ENCODE measurements around the gene BIRC2.
A peak's percentile ranks its signal among the peaks of the same experiment; 100 is the strongest.

BIRC2 gene

DNA sequence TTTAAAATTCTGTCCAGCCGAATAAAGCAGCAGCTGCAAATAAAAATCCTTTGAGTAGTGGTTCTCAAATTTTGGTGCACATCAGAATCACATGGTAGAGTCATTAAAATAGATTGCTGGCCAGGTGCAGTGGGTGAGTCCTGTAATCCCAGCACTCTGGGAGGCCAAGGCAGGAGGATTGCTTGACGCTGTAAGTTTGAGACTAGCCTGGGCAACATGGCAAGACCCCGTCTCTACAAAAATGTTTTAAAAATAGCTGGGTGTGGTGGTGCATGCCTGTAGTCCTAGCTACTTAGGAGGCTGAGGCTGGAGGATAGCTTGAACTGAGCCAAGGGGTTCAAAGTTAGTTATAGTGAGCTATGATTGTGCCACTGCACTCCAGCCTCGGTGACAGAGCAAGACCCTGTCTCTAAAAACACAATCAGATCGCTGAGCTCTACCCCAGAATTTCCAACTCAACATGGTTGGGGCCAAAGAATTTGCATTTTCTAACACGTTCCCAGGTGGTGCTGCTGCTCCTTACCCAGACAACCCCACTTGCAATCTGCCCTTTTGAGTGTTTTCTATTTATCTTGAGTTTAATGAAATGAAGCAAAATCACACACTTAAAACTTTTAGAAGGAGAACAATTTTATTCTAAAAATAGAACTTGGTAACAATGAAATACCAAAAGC lies 48.8 kb downstream of the BIRC2 start:
- no peak overlapping the region for H3K4me3 ChIP-seq (ENCODE audit: low read depth, low read length)
- no peak for DNase-seq (ENCODE audit: low read depth)

DNA sequence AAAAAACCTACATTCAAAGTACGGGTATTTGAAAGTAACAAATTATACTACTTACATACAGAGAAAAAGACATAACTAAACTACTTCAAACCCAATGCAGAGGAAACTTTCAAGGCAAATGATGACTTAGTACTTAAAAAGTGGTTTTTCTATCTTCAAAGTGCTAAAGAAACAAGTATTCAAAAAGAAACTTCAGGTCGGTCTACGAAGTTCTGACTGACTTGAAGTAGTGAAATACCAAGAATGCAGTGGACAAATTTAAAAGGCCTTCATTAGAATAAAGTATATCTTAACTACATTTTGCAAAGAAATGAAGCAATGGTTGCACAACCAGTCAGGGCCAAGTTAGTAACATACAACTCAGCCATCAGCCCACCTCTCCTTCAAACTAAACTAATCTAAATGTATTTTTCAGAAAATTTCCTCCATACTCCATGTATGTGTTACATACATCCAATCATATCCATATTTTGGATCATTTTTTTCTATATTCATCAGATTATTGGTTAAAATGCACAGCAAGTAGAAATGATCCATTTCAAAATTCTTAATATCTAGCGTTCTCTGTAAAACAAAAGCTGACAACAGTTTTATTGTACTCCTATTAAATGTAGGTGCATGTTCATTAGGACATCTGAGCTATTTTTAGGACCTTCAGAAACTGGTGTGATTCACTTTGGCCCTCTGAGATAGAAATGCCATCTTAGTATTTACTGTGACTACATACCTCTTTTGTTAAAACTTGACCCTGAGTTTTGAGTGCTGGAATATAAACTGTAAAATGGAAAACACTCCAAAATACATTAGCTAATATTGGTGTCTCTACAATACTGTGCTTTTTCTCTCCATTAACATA lies 49.9 kb downstream of the BIRC2 start:
- no peak for DNase-seq (ENCODE audit: low read depth)

DNA sequence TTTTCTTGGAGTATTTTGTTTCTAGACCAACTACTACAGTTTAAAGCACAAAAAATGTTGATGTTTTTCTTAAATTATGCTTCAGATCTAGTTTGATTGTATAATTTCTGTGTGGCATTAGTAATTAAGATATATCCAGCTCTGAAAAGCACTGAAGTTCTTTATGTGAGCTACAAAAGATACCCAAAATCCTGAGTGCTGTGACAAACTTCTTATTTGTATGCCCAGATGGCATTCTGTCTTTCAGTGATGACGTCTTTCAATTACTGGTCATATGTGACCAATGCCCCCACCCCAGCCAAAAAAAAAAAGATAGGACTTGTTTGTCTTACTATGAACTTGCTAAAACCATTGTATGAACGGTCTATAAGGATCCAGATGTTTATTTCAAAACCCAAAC lies 51.3 kb downstream of the BIRC2 start:
- H3K4me3 ChIP-seq (ENCODE audit: low read depth, low read length): no peak overlapping the region
- no peak for DNase-seq (ENCODE audit: low read depth)

More for the DNA sequence above, 49.9 kb downstream of the BIRC2 start:
- no peak overlapping the region for H3K4me3 ChIP-seq (ENCODE audit: low read depth, low read length)

DNA sequence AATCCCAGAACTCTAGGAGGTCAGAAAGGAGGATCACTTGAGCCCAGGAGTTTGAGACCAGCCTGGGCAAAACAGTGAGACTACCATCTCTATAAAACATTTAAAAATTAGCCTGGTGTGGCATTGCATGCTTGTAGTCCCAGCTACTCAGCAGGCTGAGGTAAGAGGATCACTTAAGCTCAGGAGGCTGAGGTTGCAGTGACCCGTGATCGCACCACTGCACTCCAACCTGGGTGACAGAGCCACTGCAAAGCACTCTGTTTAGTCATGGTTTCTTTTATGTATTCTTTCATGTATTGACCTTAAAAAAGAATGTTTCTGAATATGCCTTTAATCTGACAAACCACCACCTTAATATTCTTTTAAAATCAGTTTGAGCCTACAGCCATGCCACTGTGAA lies 52.2 kb downstream of the BIRC2 start:
- no peak overlapping the region for H3K4me3 ChIP-seq (ENCODE audit: low read depth, low read length)
- DNase-seq (ENCODE audit: low read depth): no peak

DNA sequence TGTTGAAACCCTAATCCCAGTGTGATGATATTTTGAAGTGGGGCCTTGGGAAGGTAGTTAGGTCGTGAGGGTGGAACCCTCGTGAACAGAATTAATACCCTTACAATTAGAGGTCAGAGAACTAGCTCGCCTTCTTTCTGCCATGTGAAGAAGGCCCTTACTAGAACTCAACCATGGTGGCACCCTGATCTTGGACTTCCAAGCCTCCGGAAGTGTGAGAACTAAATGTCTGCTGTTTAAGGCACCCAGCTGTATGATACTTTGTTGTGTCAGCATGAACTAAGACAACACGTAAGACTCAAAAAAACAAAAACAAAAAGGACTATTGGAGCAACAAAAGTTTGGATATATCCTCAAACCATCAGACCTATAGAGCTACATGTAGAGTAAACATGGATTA lies 53.6 kb downstream of the BIRC2 start:
- DNase-seq (ENCODE audit: low read depth): no peak
- H3K4me3 ChIP-seq (ENCODE audit: low read depth, low read length): no peak overlapping the region

DNA sequence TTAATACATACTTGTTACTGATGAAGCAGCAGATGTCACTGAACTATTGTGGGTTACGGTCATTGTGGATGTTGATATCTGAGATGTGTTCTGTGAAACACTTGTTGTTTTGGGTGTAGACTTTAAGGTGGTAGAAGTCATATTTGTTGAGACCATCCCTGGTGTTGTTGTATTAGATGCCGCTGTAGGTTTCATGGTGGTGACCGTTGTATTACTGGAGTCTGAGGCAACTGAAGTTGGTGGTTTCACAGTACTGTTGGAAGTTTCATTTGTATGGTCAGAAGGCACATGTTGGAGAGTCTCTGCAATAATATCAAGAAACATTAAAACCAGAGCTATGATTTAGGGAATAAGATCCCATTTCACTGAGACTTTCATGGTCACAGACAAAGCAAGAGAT lies 54.9 kb downstream of the BIRC2 start:
- no peak overlapping the region for H3K4me3 ChIP-seq (ENCODE audit: low read depth, low read length)
- no peak for DNase-seq (ENCODE audit: low read depth)

DNA sequence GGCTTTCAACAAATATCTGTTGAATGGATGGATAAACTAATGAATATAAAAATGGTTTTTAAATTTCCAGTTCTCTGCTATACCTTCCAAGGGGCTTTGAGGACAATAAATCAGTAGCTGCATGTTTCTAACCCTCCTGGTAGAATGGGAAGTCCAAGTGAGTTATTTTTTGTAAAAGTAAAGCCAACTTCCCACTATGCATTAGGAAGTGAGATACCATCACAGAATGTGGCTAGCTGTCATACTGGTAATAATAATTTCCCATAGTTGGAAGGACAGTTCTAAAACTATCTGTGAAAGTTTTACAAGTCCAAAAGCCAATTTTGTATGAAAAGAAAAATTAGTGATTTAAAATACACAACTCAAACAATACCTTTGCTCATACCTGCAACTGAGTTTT lies 55.5 kb downstream of the BIRC2 start:
- no peak for DNase-seq (ENCODE audit: low read depth)

DNA sequence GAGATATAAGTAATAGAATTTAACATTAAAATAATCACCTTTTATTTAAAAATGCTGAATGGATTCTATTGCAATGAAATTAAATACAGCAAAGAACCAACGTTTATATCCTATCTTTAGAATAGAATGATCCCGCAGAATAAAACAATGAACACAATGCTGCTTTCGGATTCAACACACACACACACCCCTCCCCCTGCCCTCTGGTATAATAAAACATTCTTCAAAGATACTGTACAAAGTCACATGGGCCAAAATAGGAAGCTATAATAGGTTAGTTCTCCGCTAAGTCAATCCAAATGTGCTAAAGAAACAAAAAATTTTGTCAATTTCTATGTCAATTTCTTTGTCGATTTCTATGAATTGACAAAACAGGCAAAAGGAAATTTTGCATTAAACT lies 58.5 kb downstream of the BIRC2 start:
- no peak for DNase-seq (ENCODE audit: low read depth)
- H3K4me3 ChIP-seq (ENCODE audit: low read depth, low read length): no peak overlapping the region

More for the DNA sequence above, 55.5 kb downstream of the BIRC2 start:
- no peak overlapping the region for H3K4me3 ChIP-seq (ENCODE audit: low read depth, low read length)

DNA sequence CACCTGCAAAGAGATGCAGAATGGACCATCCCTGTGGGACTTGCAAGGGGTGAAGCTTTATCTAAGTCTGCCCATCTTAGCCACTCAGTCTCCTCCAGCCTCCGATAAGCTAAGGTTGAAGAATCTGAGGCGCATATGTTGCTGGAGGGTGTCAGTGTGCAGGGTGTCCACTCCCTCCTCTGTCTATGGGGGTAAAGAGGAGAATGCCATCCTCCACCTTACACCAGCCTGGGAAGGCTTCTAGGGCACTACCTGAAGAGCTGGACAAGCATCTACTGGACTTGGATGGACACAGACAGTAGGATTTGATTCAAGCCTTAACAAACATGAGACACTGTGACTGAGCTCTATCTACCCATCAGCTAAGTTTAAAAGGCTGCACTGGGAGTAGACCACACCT lies 59.1 kb downstream of the BIRC2 start:
- no peak overlapping the region for H3K4me3 ChIP-seq (ENCODE audit: low read depth, low read length)
- no peak for DNase-seq (ENCODE audit: low read depth)

DNA sequence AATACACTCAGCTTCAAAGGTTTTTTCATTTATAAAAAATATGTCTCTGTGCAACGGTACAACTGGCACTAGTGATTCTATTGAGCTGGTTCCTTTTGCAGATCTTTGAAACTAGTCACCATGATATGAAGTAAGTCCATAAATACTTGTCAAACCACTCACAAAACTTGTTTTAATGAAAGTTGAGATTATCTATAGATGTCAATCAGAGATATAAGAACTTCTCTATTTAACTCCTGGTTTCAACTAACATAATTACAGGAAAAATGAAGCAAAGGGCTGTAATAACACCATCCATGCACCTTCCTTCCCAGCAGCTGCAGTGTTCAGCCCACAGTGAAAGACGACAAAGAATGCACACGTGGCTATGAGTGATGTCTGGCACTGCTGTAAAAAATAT lies 60.9 kb downstream of the BIRC2 start:
- H3K4me3 ChIP-seq (ENCODE audit: low read depth, low read length): no peak overlapping the region
- no peak for DNase-seq (ENCODE audit: low read depth)

DNA sequence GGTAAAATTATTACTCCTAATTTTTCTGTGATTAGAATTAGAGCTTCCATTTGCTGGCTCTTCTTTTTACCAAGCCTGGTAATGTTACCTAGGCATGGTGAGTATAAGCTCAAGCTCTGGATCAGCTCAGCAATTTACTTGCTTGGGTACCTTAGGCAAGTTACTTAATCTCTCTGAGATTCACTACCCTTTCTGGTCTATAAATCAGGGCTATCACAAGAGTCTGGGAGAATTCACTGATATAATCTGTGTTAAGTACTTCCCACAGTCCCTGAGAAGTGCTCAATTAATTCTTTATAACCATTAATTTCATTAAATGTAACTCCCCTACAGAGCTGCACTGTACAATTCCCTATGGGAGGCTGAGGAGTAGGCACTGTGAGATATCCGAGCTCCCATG lies 61.3 kb downstream of the BIRC2 start:
- H3K4me3 ChIP-seq (ENCODE audit: low read depth, low read length): no peak overlapping the region
- DNase-seq (ENCODE audit: low read depth): no peak

DNA sequence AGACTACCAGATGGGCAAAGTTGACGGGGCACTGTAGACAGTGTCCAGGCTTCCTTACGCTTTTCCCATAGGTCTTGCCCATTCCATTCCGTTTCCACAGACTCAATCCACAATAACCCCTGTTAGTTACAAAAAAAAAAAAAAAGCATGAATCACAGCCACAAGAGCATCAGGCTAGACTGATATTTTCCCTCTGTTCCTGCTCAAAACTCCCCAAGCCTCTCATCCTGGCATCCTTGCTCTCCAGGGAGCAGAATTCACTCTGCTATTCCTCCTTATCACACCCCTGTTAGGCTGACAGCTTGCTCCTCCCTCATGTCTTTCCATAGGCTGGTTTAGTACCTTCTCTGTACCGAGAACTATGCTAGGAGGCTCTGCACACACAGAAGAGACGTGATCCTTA lies 63.4 kb downstream of the BIRC2 start:
- DNase-seq (ENCODE audit: low read depth): peak; percentile 20
- H3K4me3 ChIP-seq (ENCODE audit: low read depth, low read length): no peak overlapping the region

DNA sequence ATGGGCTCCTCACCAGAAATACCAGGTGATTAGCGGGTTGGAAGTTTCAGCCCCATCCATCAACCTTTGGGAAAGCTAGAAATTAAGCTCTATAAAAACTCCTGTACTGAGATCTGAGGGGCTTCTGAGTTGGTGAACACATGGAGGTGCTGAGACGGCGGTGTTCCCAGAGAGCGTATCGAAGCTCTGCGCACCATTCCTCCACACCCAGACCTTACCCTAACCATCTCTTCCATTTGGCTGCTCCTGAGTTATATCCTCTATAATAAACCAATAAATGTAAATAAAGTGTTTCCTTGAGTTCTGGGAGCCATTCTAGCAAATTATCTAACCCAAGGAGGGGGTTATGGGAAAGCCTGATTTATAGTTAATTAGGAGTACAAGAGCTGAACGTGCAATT lies 64.1 kb downstream of the BIRC2 start:
- DNase-seq (ENCODE audit: low read depth): no peak
- H3K4me3 ChIP-seq (ENCODE audit: low read depth, low read length): no peak overlapping the region

DNA sequence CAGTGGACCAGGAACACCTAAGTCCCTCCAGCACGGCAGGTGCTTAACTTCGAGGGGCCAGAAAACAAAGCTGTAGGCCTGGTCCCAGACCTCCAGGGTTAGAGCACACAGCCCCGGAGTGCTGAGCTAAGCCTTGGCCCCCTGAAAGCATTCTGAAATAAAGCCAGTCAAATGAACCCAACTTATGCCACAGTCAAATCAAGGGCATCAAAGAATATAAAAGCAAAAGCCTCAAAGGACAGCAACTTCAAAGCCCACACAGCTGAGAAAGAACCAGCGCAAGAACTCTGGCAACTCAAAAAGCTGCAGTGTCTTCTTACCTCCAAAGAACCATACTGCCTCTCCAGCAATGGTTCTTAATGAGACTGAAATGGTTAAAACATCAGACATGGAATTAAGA lies 66.5 kb downstream of the BIRC2 start:
- DNase-seq (ENCODE audit: low read depth): no peak
- H3K4me3 ChIP-seq (ENCODE audit: low read depth, low read length): no peak overlapping the region

DNA sequence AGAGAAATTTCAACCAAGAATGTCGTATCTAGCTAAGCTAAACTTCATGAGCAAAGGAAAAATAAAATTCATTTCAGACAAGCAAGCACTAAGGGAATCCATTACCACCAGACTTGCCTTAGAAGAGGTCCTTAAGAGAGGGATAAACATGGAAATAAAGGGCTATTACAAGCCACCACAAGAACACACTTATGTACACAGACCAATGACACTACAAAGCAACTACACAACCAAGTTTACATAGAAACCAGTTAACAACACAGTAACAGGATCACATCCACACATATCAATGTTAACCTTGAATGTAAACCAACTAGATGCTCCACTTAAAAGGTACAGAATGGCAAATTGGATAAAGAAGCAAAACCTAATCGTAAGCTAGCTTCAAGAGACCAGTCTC lies 67.5 kb downstream of the BIRC2 start:
- DNase-seq (ENCODE audit: low read depth): no peak
- no peak overlapping the region for H3K4me3 ChIP-seq (ENCODE audit: low read depth, low read length)

DNA sequence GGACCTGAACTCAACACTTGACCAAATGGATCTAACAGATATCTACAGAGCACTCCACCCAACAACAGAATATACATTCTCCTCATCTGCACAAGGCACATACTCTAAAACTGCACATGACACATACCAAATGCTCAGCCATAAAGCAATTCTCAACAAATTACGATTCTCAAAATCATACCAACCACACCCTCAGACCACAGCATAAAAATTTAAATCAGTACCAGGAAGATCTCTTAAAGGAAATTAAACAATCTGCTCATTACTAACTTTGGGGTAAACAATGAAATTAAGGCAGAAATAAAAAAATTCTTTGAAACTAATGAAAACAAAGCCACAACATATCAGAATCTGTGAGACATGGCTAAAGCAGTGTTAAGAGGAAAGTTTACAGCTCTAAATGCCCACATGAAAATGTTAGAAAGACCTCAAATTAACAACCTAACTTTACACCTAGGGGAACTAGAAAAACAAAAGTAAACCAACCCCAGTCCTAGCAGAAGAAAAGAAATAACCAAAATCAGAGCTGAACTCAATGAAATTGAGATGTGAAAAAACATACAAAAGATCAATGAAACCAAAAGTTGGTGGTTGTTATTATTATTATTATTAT lies 68.4 kb downstream of the BIRC2 start:
- no peak overlapping the region for H3K4me3 ChIP-seq (ENCODE audit: low read depth, low read length)
- DNase-seq (ENCODE audit: low read depth): no peak

DNA sequence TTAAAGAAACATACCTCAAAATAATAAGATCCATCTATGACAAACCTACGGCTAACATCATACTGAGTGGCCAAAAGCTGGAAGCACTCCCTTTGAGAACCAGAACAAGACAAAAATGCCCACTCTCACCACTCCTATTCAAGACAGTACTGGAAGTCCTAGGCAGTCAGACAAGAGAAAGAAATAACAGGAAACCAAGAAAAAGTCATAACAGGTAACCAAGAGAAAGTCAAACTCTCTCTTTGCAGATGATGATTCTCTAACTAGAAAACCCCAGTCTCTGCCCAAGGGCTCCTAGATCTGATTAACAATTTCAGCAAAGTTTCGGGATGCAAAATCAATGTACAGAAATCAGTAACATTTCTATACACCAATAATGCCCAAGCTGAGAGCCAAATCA lies 70.0 kb downstream of the BIRC2 start:
- no peak overlapping the region for H3K4me3 ChIP-seq (ENCODE audit: low read depth, low read length)
- DNase-seq (ENCODE audit: low read depth): no peak

DNA sequence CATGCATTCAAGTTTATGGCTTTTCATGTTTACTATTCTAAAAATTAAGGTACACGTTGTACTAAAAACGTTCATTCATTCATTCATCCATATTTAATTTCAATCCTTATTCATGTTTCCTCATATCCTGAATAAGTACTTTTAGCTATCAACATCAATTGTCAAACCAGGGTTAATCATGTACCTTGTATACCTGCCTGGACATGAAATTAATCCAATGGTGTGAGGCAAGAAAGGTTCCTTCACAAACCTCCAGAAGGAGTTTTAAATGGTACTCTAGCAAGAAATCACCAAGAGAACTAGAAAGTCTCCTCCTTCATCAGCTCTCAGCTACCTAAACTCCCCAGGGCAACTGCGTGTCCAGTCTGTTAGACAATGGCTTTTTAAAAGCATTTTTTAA lies 72.2 kb downstream of the BIRC2 start:
- H3K4me3 ChIP-seq (ENCODE audit: low read depth, low read length): no peak overlapping the region
- no peak for DNase-seq (ENCODE audit: low read depth)

DNA sequence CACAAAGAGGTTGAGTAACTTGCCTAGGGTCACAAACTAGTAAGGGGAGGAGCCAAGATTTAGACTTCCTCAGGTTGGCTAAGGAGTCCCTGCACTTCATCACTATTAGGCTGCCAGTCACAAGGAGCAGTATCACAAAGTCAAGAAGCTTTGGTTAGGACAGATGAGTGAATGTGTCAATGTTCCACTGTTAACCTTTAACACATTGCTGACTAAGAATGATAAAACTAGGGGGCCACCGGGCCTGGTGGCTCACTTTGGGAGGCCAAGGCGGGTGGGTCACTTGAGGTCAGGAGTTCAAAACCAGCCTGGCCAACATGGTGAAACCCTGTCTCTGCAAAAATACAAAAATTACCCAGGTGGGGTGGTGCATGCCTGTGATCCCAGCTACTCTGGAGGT lies 73.5 kb downstream of the BIRC2 start:
- DNase-seq (ENCODE audit: low read depth): no peak
- H3K4me3 ChIP-seq (ENCODE audit: low read depth, low read length): no peak overlapping the region

DNA sequence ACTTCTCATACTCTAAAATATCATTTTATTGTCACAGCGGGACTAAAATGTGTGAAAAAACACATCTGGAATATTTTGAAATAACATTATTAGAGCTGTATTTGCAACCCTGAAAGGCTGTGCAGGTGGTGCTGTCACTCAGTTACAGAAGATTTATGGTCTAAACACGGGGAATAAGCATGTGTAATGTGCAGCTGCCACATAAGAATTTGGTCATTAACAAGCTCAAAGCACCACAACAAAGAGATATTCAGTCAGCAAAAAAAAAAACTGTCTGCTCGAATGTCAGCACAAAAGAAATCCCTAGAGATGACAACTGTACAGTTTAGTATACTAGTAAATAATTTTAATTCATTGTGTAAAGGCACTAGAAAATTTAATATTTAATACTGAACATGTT lies 74.2 kb downstream of the BIRC2 start:
- DNase-seq (ENCODE audit: low read depth): peak; percentile 53
- H3K4me3 ChIP-seq (ENCODE audit: low read depth, low read length): no peak overlapping the region

Data from skeletal muscle cell (primary cell).